ENCODE measurements around the gene TM9SF4. TPM values are rescaled to one million over a fixed set of nuclear protein-coding genes. Genes with fewer than 3 reads are reported as not detected.

Gene TM9SF4
- total RNA-seq, 2 donors from 2014 or later, result 57.9 to 58.1 TPM

DNA sequence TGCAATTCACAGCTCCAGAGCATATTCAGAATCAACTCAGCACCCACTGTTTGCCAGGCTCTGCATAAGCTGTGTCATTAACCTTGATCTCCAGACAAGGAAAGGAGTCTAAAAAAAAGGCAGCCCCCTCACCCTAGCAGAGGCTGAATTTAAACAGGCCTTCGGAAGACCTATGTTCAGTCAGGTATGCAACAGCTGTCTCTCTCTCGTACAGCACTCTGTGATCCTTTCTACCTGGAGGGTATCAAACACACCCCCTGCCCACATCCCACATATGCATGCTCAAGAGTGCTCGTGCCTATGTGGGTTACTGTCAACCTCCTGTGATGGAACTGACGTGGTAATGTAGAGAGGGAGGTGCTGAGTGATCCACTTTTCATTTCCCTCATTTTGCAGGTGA is 89.5 kb downstream of the TM9SF4 start:
- H3K4me3 Mint-ChIP-seq, result no peak overlapping the region
- H3K4me1 Mint-ChIP-seq (ENCODE audit: low read depth in 2 of 2), result peaks cover 23 to 34% of the 10 kb centered on the region in 2 donors
- H3K36me3 Mint-ChIP-seq, result peaks cover 13% of the 10 kb centered on the region

DNA sequence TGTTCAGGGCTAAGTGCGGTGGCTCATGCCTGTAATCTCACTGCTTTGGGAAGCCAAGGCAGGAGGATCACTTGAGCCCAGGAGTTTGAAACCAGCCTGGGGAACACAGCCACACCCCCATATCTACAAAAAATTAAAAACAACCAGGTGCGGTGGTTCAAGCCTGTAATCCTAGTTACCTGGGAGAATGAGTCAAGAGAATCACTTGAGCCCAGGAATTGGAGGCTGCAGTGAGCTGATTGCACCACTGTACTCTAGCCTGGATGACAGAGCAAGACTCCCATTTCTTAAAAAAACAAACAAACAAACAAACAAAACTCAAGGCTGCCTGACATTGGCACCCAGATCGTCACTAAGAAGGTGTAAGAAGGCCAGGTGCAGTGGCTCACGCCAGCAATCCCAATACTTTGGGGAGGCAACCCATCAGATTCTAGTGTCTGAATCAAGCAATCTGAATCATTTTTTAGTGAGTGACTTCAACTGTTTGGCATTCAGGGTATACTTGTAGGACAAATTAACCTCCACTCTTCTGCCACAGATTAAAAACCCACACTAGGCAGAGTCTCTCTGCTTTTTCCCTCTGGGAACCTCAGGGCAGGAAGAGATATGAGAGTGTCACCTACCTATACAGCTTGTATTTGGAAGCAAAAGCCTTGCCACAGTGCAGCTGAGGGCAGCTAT is 91.9 kb downstream of the TM9SF4 start:
- Mint-ChIP-seq H3K36me3 (peaks cover 15% of the 10 kb centered on the region), H3K27me3 (no peaks in the 10 kb centered on the region), H3K4me3 (no peak overlapping the region), H3K27ac (no peak overlapping the region), H3K4me1 (ENCODE audit: low read depth in 2 of 2) (peaks cover 47% of the 10 kb centered on the region in 2 donors), H3K9me3 (no peaks in the 10 kb centered on the region)
- no peak for ATAC-seq
- no peak for DNase-seq (ENCODE audit: low spot score)

More for the DNA sequence above, 89.5 kb downstream of the TM9SF4 start:
- ATAC-seq (no peak), DNase-seq (ENCODE audit: low spot score) (no peak)
- Mint-ChIP-seq H3K9me3 (no peaks in the 10 kb centered on the region), H3K27ac (no peak overlapping the region), H3K27me3 (no peaks in the 10 kb centered on the region)

DNA sequence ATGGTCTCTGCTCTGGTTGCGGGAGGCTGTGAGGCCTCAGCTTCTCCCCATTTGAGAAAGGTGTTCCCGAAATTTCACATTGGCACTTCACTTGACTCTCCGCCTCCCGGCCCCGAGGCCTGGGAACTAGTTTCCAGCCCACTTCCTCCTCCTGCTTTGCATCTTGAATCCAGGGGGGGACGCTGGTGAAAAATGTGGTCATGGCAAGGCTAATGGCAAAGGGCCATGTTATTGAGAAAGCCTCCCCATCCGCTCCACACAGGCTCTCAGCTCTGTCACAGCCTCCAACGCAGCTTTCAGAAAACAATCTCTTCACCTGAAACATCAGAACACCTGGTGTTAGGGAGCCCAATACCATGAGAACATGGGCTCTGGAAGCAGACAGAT is 92.5 kb downstream of the TM9SF4 start:
- DNase-seq (ENCODE audit: low spot score) (no peak), ATAC-seq (no peak)
- H3K36me3 Mint-ChIP-seq, result peaks cover 15% of the 10 kb centered on the region
- peaks cover 53% of the 10 kb centered on the region in 2 donors for H3K4me1 Mint-ChIP-seq (ENCODE audit: low read depth in 2 of 2)
- H3K9me3 Mint-ChIP-seq, result no peaks in the 10 kb centered on the region
- H3K4me3 Mint-ChIP-seq, result no peak overlapping the region
- no peaks in the 10 kb centered on the region for H3K27me3 Mint-ChIP-seq
- no peak overlapping the region for H3K27ac Mint-ChIP-seq

DNA sequence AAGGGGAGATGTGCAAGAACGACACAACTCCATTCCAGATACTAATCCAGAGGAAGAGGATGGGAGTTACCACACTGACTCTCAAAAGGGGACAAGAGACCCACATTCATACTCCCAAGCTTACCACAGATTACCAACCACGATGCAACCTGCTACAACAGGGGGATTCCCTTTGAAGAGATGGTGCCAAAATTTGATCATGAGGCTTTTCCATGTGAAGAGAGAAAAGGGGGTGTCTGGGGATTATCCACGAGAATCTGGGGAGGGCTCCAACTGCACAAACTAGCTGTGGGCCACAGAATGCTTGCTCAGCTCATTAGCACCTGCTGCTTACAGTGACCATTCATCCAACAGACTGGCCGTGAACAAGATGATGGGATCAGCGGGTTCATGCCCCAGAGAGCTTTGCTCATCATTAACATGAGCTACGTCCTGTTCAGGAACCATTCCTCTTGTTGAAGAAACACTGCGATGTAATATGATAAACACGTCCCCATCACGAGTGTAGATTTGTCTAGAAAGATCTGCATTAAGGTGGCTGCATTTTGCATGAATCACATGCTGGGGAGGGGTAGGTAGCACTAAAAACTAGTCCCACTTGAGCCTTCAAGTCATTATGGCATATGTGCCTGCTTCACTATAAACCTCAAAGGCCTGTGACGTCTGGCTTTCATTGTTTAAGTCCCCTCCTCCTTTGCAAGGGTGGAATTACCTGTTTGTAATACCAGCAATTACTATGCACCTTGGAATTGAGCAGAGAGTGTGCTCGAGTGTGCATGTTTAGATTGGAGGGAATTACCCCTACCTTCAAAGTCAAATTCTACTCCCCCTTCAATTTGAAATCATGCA is 94.1 kb downstream of the TM9SF4 start:
- Mint-ChIP-seq H3K4me3 (peak overlapping the region; percentile 100), H3K36me3 (peaks cover 8% of the 10 kb centered on the region), H3K4me1 (ENCODE audit: low read depth in 2 of 2) (peaks cover 50 to 51% of the 10 kb centered on the region in 2 donors), H3K27ac (peak overlapping the region; percentile 96 to 99), H3K27me3 (no peaks in the 10 kb centered on the region), H3K9me3 (no peaks in the 10 kb centered on the region)
- DNase-seq (ENCODE audit: low spot score) (no peak), ATAC-seq (no peak)

DNA sequence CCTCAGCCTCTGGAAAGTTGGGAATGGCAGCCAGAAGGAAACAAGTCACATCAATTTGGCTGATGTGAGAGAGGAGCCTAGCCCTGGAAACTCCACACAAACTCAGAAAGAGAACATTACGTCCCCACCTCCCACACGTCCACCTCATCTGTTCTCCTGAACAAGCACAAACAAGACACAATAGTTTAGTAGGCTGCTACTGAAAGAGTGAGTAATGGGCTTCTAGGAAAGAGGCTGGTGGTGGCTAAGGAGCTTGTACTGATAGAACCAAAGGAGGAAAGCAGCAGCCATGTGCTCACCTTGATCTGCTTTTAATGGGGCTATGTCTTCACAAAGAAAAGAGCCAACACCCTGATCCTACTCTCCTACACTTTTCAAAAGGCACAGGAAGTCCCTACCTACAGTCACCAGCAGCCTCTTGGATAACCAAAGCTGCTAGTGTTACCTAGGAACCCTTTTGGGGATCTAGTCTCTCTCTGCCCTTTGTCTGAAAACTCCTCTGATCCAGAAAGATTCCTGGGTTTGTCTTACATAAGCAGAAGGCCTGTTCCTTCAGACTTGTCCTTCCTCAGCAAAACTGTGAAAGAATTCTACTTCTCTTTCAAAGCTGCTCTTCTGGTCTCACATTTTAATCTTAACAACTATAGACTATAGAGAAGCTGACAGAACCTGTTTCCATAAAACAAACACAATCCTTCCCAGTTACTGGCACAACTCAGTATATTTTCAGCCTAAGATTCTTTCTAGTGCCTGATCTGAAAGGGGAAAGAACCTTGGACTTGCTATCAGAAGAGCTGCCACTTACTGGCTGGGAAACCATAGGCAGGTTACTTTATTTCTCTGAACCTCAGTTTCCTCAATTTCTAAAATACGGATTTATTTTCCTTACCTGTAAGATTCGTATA is 94.9 kb downstream of the TM9SF4 start:
- ATAC-seq, result no peak
- Mint-ChIP-seq H3K9me3 (no peaks in the 10 kb centered on the region), H3K36me3 (peaks cover 8% of the 10 kb centered on the region), H3K4me1 (ENCODE audit: low read depth in 2 of 2) (peaks cover 52 to 60% of the 10 kb centered on the region in 2 donors), H3K27me3 (no peaks in the 10 kb centered on the region), H3K4me3 (peak overlapping the region; percentile 100), H3K27ac (peak overlapping the region; percentile 96 to 99)
- no peak for DNase-seq (ENCODE audit: low spot score)

DNA sequence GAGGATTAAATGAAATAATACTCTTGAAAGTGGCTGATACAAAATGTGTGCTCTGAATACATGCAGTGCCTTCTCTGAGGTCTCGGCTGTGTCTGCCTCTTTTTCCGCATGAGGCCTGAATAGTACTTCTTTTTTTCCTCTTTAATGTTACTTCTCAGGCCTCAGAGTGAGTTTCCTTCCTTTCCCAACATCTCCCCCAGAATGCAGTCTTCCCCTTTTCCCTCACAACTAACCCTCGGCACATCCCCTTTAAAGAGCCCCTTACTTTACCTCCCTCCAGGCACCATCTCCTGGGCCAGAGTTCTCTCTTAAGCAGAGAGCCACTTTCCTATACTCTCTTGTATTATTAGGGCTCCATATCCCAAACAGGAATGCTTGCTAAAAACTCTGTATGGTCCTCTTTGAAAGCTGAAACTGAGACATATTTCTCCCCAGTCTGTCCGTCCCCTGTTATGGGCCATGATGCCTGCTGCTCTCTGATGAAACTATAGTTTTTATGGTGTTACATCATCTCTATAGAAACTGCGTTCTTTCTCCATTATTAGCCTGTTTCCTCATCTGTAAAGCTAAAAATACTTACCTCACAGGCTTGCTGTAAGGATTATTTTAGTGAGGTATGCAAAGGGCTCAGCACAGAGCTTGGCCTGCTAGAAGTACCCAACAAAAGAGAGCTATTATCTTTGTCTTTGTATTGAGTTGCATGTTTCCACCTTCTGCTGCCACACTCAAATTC is 95.8 kb downstream of the TM9SF4 start:
- Mint-ChIP-seq H3K4me1 (ENCODE audit: low read depth in 2 of 2) (peaks cover 58 to 68% of the 10 kb centered on the region in 2 donors), H3K27ac (peak overlapping the region; percentile 96 to 99), H3K27me3 (no peaks in the 10 kb centered on the region), H3K9me3 (no peaks in the 10 kb centered on the region), H3K4me3 (peak overlapping the region; percentile 100), H3K36me3 (peaks cover 12% of the 10 kb centered on the region)
- ATAC-seq (no peak), DNase-seq (ENCODE audit: low spot score) (no peak)

DNA sequence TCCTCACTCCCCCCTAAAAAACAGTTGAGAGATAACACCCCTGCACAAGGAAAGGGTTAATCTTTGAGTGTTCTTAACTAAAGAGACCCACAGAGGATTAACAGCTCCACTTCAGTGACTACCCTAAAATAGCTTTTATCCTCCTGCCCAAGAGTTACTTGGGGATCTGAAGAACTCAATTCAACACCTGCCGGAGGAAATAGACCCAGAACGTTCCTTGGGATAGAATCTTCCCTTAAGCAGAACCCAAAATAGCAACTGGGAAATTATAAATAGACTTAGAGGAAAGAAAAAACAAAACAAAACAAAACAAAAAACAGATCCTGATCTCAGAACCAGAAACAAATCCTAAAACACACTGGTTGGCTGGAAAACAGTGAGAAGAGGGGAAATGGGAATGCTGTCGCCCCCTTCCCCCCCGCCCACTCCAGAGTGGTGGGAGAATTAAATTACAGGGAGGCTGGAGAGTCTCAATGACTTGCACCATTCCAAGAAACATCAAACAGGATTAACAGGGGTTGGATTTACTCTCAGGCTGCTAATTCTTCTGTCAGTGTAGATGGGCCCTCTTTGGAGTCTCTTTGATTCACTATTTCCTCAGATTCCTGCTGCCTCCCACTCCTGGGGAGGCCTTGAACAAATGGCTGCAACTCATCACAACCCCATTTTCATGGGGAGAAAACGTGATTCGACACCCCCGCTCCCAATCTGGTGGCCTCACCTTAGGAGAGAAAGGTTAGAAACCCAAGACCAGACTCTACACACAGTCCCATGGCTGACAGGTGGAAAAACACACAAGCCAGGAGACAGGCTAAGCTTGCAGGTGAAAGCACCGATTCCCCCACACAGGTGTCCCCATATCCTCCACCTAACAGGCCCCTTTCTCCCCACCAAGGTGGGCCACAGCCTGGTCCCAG is 96.6 kb downstream of the TM9SF4 start:
- Mint-ChIP-seq H3K27me3 (no peaks in the 10 kb centered on the region), H3K4me1 (ENCODE audit: low read depth in 2 of 2) (peaks cover 61 to 76% of the 10 kb centered on the region in 2 donors), H3K9me3 (no peaks in the 10 kb centered on the region), H3K4me3 (peak overlapping the region; percentile 100), H3K27ac (peak overlapping the region; percentile 96 to 99), H3K36me3 (peaks cover 19% of the 10 kb centered on the region)
- ATAC-seq, result no peak
- no peak for DNase-seq (ENCODE audit: low spot score)

- DNase-seq (ENCODE audit: low spot score) (no peak), ATAC-seq (peak; percentile 0 to 31)
- Mint-ChIP-seq H3K27ac (peak overlapping the region; percentile 96 to 99), H3K9me3 (no peaks in the 10 kb centered on the region), H3K4me1 (ENCODE audit: low read depth in 2 of 2) (peaks cover 65 to 82% of the 10 kb centered on the region in 2 donors), H3K27me3 (no peaks in the 10 kb centered on the region), H3K4me3 (peak overlapping the region; percentile 100), H3K36me3 (peaks cover 25% of the 10 kb centered on the region)
Measured at GRCh38 chr20:32206760-32207625, 97.5 kb downstream of the TM9SF4 start.

- ATAC-seq, result peak; percentile 98 to 99
- Mint-ChIP-seq H3K27me3 (no peaks in the 10 kb centered on the region), H3K4me1 (ENCODE audit: low read depth in 2 of 2) (peaks cover 59 to 80% of the 10 kb centered on the region in 2 donors), H3K36me3 (peaks cover 26% of the 10 kb centered on the region), H3K27ac (peak within 1 kb of the TSS; percentile 96 to 99), H3K4me3 (peak within 1 kb of the TSS; percentile 100), H3K9me3 (no peaks in the 10 kb centered on the region)
- DNase-seq (ENCODE audit: low spot score), result peak; percentile 94
Measured at GRCh38 chr20:32207626-32208498, 98.3 kb downstream of the TM9SF4 start, which contains the start of the genes PLAGL2 and POFUT1. Gene PLAGL2 (minus strand): TSS chr20:32207743. CDS start chr20:32202178, 5,565 bp downstream. Gene POFUT1 (plus strand): TSS chr20:32207880. CDS start chr20:32207942, 62 bp downstream.

DNA sequence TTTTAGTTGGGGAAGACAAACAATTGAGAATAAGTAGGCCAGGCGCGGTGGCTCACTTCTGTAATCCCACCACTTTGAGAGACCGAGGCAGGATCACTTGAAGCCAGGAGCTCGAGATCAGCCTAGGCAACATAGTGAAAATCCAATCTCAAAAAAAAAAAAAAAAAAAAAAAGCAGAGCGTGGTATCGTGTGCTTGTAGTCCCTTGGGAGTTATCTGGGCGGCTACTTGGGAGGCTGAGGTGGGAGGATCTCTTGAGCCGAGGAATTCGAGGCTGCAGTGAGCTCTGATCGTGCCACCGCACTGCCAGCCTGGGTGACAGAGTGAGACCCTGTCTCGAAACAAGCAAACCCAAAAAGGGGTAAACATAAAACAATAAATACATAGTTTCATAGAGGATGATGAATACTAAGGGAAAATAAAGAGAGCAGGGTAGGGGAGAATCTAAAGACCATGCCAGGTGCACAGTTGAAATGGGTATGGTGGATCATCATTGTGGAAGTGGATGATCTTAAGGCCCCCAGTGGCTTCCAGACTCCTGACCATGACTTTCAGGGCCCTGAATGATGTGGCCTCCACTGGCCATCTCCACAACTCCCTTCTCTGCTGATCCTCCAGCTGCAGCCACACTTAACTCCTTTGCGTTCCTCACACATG is 99.1 kb downstream of the TM9SF4 start:
- H3K4me3 Mint-ChIP-seq, result peak overlapping the region; percentile 90
- ATAC-seq, result no peak
- H3K4me1 Mint-ChIP-seq (ENCODE audit: low read depth in 2 of 2), result peaks cover 52 to 72% of the 10 kb centered on the region in 2 donors
- peaks cover 26% of the 10 kb centered on the region for H3K36me3 Mint-ChIP-seq
- no peaks in the 10 kb centered on the region for H3K9me3 Mint-ChIP-seq
- H3K27ac Mint-ChIP-seq, result peak overlapping the region; percentile 78 to 80
- H3K27me3 Mint-ChIP-seq, result no peaks in the 10 kb centered on the region
- no peak for DNase-seq (ENCODE audit: low spot score)
